AG09319 (cell line): ENCODE data around the gene NFKB1.
A peak's percentile ranks its signal among the peaks of the same experiment; 100 is the strongest.
"Not testable (repeated sequence)": the region's sequence is repeated elsewhere in the genome, so short reads cannot be mapped to it uniquely, and the experiment has no call there.

Experiments
- DNase-seq: peaks from one replicate; pipeline ENCODE4 v3.0.0-alpha.2; 2010; ENCODE audit warnings: low read depth; ENCODE audit errors: extremely low read depth
- CTCF ChIP-seq: IDR thresholded peaks from 2 replicates; pipeline ENCODE4 v1.5.1; 2011; ENCODE audit warnings: low read depth, mild to moderate bottlenecking, inconsistent platforms, low read length, moderate library complexity

Gene NFKB1

GRCh38 chr4:102469806-102470205 is 31.4 kb upstream of the NFKB1 start:
- TF ChIP-seq CTCF = no peak
- DNase-seq = no peak

DNA sequence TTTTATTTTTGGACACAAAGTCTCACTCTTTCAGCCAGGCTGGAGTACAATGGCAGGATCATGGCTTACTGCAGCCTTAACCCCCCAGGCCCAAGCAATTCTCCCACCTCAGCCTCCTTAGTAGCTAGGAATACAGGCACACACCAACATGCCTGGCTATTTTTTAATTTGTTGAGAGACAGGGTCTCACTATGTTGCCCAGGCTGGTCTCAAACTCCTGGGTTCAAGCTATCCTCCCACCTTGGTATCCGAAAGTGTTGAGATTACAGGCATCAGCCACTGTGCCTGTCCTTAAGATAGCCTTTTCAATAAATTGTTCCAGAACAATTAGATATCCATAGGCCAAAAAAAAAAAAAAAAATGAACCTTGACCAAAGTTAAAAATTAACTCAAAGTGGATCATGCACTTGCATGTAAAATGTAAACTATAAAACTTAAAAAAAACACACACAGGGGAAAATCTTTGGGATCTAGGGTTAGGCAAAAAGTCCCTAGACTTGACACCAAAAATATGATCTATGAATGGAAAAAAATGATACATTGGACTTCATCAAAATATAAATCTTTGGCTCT is 28.6 kb upstream of the NFKB1 start:
- no peak for TF ChIP-seq CTCF

GRCh38 chr4:102473476-102473875 is 27.7 kb upstream of the NFKB1 start:
- no peak for TF ChIP-seq CTCF
- no peak for DNase-seq

More for the DNA sequence above, 28.6 kb upstream of the NFKB1 start:
- DNase-seq = no peak

DNA sequence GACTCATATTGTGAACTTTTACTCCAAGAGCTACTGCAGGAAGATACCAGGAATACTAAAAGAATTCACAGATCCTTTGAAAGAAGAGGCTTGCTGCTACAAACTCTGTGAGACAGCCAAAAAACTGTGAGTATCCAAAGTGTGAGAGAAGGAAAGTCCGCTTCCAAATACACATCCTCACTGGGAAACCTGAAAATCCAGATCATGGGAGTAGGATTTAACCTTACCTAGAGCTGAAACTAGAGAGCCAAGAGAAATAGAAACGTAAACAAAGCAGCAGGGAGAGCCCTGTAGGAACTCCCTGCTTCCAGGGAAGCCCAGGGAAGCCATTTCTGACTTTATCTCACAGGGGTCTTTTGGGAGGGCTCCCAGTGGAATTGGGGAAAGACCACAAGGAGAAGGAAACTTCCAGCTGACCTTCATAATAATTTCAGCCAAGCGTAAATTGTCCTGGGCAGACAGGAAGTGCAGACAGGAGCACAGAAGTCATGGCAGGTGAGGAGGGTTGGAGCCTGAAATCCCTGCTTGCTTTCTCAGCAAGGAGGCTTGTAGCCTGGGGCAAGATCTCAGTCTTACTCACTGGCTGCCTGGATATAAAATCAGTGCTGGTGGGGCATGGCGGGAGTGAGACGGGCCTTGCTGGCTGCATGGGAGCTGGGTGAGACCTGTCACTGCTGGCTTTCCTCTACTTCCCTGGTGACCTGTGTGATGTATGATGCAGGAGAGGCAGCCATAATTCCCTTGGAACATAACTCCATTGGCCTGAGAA is 26.2 kb upstream of the NFKB1 start:
- TF ChIP-seq CTCF = no peak
- no peak for DNase-seq

GRCh38 chr4:102477657-102478056 is 23.5 kb upstream of the NFKB1 start:
- no peak for TF ChIP-seq CTCF
- DNase-seq = peak; percentile 20

GRCh38 chr4:102478186-102478585 is 23.0 kb upstream of the NFKB1 start:
- DNase-seq = no peak
- TF ChIP-seq CTCF = no peak

- not testable (repeated sequence) for DNase-seq
Measured at GRCh38 chr4:102479832-102480231, 21.3 kb upstream of the NFKB1 start.

DNA sequence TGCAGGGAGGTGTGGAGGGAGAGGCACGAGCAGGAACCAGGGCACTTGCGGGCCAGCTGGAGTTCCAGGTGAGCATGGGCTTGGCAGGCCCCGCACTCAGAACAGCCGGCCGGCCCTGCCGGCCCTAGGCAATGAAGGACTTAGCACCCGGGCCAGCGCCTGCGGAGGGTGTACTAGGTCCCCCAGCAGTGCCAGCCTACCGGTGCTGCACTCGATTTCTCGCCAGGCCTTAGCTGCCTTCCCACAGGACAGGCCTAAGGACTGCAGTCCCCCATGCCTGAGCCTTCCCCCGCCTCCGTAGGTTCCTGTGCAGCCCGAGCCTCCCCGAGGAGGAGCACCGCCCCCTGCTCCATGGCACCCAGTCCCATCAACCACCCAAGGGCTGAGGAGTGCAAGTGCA is 18.0 kb upstream of the NFKB1 start:
- no peak for TF ChIP-seq CTCF
- no peak for DNase-seq

GRCh38 chr4:102483990-102484692 is 17.0 kb upstream of the NFKB1 start:
- not testable (repeated sequence) for DNase-seq
